DMS53 treated with DMSO at 0.1 percent for 48 hours (cell line): Measurements from ENCODE around the gene LMO3.

ENCODE experiments used
- DNase-seq: peaks from one replicate; lab custom pipeline; 2025; ENCODE audit not compliant: unreplicated experiment; lab: John Stamatoyannopoulos, UW

The LMO3 gene

DNA sequence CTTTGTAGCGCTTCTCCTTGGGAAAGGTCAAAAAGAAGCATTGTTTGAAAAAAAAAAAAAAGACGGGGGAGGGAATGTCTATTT lies at the start of gene LMO3:
Gene LMO3 (minus strand): TSS at position 46 of the 84 bp plus-strand sequence. CDS start 5,302 bp downstream, outside the sequence.
- DNase-seq = no peak

DNA sequence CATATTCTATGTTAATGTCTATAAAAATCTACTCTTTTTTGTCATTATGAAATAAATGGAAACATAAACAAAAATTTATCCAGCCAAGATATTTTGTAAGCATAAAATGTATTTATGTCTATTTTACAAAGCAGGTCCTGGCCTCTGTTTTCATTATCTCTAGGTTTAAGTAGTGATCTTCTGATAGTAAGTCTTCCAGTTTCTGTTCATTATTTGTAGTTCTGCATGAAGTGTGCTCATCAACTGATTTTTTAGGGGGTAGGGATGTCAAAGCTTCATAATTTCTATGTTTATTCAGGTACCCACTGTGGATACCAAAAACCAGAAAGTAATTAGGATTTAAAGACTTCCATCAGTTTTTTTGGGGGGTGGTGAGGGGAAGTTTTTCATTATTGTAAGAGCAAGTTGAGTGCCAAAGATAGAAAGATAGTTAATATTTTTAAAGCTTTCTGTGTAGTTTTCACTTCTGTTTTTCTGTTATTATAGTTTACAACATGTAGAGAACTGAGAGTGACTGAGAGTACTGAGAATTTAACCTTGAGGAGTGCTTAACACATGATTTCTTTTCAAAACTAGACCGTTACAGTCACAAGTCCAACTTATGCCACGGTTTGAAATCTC lies 30.6 kb upstream of the LMO3 start:
- no peak for DNase-seq

DNA sequence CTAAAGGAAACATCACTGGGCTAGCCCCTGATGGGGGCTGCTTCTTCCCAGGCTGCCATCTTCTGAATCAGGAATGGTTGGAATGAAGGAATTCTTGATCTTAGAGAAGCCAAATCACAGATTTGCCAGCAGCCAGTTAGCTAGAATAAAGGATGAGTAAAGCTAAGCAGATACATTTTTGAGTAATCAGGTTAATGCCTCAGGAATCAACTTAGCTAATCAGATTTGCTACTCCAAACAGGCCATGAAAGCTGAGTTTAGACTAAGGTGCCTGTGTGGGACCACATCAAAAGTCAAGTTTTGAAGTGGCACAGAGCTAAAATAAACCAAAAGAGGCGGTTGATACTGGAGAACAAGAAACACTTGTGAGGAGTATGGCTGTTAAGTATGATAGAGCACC lies 28.8 kb upstream of the LMO3 start:
- DNase-seq = no peak

DNA sequence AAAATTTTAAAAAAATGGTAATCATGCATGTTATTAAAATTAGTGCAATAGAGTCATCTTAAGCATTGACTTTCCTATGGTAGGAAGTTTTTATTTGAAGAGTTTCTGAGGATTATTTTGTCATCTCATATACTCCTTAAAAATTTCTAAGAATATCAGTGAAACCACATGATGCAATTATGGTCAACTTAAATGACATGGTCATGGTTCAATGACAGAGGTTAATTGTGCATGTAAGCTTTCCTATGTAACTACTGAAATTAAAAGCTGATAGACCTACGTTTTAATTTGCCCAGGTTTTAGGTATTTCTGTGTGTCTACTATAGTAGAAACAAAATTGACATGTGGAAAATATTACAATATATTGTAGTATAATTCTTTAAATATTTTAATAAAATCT lies 21.0 kb upstream of the LMO3 start:
- no peak for DNase-seq

- DNase-seq = no peak
These were observed 16.4 kb upstream of the LMO3 start for GRCh38 chr12:16622338-16622737.

DNA sequence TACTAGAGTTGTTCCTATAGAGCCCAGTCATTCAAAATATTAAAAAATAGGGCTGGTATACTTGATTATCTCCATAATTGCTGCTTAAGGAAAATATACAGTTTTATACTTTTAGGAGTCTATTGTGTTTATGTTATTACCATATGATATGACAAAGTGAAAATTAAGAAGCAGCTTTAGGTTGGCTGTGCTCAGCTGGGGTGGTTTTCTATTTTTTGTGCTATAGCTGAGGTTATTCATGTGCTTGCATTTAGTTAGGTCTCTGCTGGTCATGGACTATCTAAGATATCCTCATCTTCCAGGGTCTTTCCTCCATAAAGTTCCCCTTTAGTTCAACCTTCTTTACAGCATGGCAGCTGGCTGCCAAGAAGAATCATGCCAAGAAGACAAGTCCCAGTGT lies 13.6 kb upstream of the LMO3 start:
- no peak for DNase-seq

GRCh38 chr12:16618256-16618655 lies 12.3 kb upstream of the LMO3 start:
- no peak for DNase-seq

- no peak for DNase-seq
These were observed 7.2 kb upstream of the LMO3 start for GRCh38 chr12:16613199-16613598.

DNA sequence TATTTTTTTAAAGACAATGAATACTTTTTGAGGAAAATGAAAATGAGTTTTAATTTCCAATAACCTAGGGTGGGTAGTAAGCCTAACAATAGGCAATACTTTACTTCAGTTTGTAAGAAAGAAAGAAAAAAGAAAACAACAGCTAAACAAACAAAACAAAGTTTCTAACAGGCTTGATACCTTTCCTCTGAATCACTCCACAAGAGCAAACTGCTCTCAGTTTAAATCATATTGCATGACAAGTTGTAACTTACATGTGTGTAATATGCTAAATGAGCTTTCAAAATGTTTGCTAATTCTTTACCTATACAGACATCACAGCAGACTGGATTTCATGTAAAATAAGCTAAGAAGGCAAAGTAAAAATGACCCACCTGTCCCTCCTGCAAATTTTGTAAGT lies 6.7 kb upstream of the LMO3 start:
- peak; percentile 49 for DNase-seq

GRCh38 chr12:16611146-16611545 lies 5.2 kb upstream of the LMO3 start:
- DNase-seq = peak; percentile 80

GRCh38 chr12:16610743-16611142 lies 4.8 kb upstream of the LMO3 start:
- DNase-seq = peak; percentile 82

DNA sequence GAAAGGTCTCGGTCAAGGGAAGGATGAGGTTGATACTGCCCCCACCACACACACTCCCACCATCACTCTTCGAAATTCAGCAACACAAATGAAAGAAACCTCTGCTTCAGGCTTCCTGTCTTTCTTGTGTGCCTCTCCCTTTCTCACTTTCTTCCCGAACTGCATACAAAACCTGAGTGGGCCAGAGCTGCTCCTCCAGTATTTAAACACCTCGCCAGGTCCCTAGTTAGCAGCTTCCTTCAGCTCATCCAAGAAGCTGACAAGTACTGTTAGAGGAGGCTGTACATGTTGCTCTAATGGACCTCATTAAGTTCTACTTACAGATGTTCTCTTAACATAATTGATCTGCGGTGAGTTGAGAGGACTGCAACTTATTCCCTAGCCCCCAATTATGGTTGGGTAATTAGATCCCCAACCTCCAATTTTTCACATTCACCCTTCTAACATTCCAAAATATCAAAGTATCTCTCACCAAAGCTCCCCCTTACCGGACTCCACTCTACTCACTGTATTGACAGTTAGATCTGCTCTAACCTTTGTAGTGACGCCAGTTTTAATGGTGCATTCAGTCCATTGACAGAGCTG lies 4.1 kb upstream of the LMO3 start:
- peak; percentile 82 for DNase-seq

- peak; percentile 91 for DNase-seq
These were observed 3.1 kb upstream of the LMO3 start for GRCh38 chr12:16608946-16609539.

- peak; percentile 82 for DNase-seq
These were observed 2.2 kb upstream of the LMO3 start for GRCh38 chr12:16607906-16608775.

- peak; percentile 83 for DNase-seq
These were observed 1.0 kb upstream of the LMO3 start for GRCh38 chr12:16606991-16607390.

DNA sequence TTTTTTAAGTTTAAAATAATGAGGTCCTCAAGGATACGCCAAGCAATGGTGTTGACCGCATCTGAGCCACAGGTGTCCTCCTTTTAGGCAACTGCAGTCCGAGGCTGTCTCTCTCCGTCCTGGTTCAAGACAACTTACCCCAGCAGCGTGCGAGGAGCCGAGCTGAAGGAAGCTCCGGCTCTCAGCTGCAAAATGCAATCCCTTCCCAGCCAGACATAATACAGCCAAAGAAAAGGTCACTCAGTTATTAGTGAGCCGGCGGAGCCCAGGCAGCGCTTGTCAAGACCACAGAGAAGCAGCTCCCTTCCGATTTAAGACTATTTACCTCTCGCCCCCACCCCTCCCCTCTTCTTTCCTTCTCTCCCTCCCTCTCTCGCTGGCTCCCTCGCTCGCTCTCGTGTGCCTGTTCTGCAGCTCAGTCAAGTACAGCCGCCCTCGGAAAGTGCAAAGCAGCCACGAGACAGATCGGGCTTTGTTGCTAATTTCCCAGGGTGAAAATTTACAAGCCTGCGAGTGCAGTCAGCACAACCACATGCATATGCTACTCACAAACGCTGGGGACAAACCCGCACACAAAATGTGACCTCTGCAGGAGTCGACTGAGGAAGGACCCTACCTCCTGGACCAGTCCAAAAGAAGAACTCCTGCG lies 363 bp upstream of the LMO3 start:
- peak; percentile 97 for DNase-seq

- peak; percentile 97 for DNase-seq
These were observed 283 bp downstream of the LMO3 start for GRCh38 chr12:16605642-16606116.

DNA sequence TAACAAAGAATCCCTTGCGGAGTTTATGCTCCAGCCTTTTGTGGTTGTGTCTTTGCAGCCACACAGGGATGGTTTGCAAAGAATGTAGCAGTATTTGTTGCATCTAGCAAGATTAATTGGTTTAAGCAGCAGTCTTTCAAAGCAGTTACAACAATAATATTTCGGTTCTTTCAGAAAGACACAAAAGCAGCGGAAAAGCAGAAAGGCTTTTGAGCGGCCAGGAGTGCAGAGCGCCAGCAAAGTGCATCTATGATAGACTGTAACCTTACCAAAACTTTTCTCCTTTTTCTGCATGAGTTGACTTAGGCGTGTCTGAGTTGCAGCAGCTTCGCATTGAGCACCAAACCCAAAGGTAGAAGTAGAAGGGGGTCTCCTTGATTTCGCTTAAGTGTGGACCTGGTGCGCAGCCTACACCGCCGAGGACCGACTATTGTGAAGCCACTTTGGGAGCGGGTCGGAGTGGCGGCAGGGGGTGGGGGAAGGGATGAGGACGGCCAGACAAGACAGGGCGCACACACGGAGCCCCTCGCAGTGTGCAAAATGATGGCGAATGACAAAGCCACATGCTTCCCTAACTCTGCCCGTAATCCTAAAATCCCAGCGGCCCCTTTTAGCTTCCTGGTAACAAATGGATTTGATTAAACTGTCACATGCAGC lies 1.2 kb downstream of the LMO3 start:
- peak; percentile 71 for DNase-seq

GRCh38 chr12:16603916-16604575 lies 1.9 kb downstream of the LMO3 start:
- DNase-seq = peak; percentile 71

GRCh38 chr12:16603260-16603915 lies 2.6 kb downstream of the LMO3 start:
- peak; percentile 86 for DNase-seq
